GM12865 (cell line): Measurements from ENCODE around the gene AGPAT3.

ENCODE experiments used
- DNase-seq: peaks from one replicate; pipeline ENCODE4 v3.0.0; 2010; ENCODE audit warnings: low read depth
- H3K4me3 ChIP-seq: 2 replicates; pipeline ENCODE4 v1.5.1; 2011; ENCODE audit warnings: mild to moderate bottlenecking, low read depth, low read length, control low read depth
- CTCF ChIP-seq: IDR thresholded peaks from 2 replicates; pipeline ENCODE4 v1.5.1; 2011; ENCODE audit warnings: low read length, control low read depth, low read depth, inconsistent platforms; ENCODE audit not compliant: insufficient read depth; ENCODE audit errors: missing control alignments

Gene AGPAT3

GRCh38 chr21:43975469-43976098 is 110.6 kb downstream of the AGPAT3 start:
- TF ChIP-seq CTCF = peak; percentile 97
- no peak overlapping the region for H3K4me3 ChIP-seq
- peak; percentile 86 for DNase-seq

GRCh38 chr21:43976661-43977060 is 111.6 kb downstream of the AGPAT3 start:
- no peak for TF ChIP-seq CTCF
- DNase-seq = no peak
- no peak overlapping the region for H3K4me3 ChIP-seq

DNA sequence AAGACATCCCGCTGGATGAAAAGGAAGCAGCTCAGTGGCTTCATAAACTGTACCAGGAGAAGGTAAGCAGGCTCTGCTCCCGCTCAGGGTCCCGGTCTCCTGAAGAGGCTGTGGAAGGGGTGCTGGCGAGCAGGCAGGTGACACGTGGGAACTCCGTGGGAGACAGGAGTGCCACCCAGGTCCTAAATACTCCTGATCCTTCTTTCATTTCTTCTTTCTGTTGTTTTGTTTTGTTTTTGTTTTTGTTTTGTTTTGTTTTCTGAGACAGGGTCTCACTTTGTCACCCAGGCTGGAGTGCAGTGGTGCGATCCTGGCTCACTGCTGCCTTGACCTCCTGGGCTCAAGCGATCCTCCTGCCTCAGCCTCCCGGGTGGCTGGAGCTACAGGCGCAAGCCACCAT is 113.0 kb downstream of the AGPAT3 start:
- no peak overlapping the region for H3K4me3 ChIP-seq
- no peak for TF ChIP-seq CTCF

DNA sequence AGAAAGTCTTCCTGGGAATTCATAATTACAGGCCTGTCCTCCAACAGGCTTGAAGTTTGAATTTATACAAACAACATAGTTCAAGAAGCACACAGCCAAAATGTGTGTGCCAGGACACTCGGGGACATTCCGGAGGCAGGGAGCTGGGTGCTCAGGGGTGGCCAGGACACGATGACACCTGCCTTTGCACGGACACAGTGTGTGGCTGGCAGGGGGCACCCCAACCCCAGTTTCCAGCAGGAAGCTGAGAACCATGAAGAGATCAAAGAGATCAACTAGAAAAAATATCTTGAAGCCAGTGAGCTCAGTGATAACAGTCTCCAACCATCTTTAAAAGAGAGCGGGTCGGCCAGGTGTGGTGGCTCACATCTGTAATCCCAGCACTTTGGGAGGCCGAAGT is 114.6 kb downstream of the AGPAT3 start:
- no peak overlapping the region for H3K4me3 ChIP-seq
- no peak for DNase-seq
- no peak for TF ChIP-seq CTCF

More for the DNA sequence above, 113.0 kb downstream of the AGPAT3 start:
- DNase-seq = no peak

DNA sequence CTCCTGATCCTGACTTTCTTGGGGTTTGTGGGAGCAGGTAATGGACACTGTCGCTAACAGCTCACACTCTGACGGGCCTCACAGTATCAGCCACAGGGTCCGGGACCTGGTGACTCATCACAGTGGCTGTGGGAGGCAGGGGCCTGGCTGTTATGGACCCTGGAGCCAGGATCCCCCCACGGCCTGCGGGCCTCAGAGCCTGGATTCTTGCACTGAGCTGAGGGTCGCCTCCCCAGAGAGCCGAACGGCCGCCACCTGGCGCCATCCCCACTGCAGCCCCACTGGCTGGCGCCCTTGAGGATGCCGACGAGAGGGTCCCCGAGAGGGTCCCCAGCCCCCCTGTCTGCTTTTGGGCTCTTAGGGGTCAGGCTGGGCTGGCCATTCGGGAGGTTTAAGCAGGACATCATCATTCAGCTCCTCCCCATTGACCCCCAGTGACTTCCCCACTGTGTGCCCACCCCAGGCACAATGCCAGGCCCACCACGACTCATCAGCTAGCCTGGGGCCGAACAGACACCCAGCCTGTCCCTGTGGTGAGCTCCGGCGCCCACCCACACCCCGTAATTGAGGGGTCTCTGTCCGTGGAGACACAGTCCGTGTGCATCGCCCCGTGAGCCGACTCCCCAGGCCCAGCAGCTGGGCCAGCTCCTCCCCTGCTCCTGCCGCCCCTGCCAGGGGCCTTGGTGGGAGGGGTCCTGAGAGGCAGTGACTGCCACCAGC is 116.3 kb downstream of the AGPAT3 start:
- DNase-seq = no peak
- H3K4me3 ChIP-seq = no peak overlapping the region
- TF ChIP-seq CTCF = no peak

GRCh38 chr21:43981871-43982210 is 116.8 kb downstream of the AGPAT3 start:
- no peak overlapping the region for H3K4me3 ChIP-seq
- no peak for DNase-seq
- TF ChIP-seq CTCF = no peak

DNA sequence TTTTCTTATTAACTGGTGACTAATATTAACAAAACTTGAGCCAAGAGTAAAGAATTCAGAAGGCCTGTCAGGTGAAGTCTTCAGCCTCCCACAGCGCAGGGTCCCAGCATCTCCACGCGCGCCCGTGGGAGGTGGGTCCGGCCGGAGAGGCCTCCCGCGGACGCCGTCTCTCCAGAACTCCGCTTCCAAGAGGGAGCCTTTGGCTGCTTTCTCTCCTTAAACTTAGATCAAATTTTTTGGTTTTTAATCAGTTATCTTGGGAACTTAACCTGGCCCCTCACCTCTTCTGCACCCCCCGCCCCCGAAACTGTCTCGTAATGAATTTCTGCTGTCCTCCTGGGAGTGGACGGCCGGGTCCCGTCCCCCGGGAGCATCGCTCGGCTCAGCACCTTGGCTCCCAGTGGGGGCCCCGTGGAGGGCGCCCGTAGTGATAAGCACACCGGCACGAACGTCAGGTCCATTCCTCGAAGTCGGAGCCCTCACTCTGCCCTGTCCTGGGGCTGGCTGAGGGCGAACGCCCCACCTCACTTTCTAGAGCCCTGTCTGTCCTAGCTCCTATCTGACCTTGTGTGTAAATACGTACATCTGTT is 117.6 kb downstream of the AGPAT3 start:
- DNase-seq = no peak
- no peak for TF ChIP-seq CTCF
- H3K4me3 ChIP-seq = no peak overlapping the region
